ENCODE results near the gene RAB35.

The RAB35 gene

DNA sequence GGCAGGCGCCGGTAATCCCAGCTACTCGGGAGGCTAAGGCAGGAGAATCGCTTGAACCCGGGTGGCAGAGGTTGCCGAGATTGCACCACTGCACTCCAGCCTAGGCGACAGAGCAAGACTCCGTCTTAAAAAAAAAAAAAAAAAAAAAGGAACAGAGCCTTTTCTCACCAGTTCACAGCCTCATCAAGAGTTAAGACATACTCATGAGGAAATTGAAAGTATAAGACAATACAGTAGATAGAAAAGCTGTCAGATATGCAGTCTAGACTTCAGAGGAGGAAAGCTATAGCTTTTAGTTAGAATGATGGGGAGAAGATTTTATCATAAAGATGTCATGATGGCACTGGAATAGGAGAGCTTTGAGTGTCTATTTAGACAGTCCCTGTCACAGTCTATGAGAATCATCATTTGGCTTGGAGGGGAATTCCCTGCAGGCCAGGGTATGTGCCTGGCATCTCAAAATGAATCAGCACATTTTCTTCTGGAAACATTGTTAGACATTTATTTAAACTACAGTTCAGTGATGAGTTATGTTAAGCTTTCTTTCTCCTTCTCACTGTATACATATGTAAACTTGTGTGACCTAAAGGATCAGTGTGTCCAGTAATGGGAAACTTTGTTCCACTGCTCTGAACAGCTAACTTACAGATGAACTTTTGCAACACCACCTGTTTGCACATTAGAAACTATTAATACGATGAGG, 2.9 kb upstream of the RAB35 start:
- Mint-ChIP-seq H3K9me3 (no peaks in the 10 kb centered on the region), H3K27me3 (no peaks in the 10 kb centered on the region), H3K27ac (no peak overlapping the region), H3K4me1 (peaks cover 83% of the 10 kb centered on the region), H3K4me3 (peak overlapping the region; percentile 84 to 87)
- ATAC-seq = peak; percentile 46
- DNase-seq = peak in 1 of 2 donors; percentile 54

DNA sequence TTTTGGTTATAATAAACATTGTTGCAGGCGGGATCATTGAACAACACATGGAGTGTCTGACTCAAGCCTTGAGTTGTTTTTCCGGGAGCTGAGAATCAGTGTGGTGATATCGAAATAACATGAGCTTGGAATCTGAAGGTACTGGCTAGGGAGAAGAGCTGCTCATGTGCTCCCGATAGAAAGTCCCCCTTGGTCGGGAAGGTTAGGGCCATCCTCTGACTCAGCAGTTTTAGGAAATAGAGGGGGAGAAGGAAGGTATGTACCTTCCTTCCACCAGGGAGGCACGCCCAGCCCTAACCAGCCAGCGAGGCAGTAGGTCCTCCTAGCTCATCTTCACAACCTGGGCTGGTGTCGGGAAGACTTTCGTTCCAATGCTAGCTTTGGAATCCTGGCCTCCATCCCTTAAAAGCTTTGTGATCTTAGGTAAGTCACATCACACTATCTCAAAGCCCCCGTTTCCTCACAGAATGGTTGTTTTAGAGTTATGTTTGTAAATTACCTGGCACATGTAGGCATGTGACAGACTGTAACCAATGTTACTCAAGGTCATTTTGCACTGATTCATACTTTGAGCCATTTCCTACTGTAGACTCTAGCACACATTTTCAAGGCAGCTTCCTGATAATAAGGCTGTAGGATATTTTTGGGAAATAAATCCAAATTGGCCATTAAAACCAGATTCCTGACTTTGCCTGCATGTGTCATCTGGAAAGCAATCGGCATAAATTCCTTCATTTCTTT, 1.9 kb upstream of the RAB35 start:
- no peaks in the 10 kb centered on the region for H3K27me3 Mint-ChIP-seq
- no peak overlapping the region for H3K27ac Mint-ChIP-seq
- H3K4me3 Mint-ChIP-seq = peak overlapping the region; percentile 84 to 87
- H3K4me1 Mint-ChIP-seq = peaks cover 77% of the 10 kb centered on the region
- DNase-seq (no peak), ATAC-seq (no peak)
- H3K9me3 Mint-ChIP-seq = no peaks in the 10 kb centered on the region

DNA sequence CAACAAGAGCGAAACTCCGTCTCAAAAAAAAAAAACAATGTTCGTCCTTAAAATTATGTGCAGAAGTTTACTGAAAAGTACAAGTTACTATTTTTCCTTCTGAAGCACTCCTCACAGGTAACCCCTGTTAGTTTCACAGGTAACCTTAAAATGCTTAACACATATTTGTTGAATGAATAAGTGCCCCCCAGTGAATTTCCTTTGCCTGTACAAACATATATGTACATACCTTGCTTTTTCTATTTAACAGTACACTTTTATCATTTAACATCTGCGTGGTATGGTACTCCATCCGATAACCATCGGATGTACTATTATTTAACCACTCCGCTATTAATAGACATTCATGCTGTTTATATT, 1.4 kb upstream of the RAB35 start:
- no peaks in the 10 kb centered on the region for H3K27me3 Mint-ChIP-seq
- H3K27ac Mint-ChIP-seq = peak overlapping the region; percentile 86 to 89
- DNase-seq (no peak), ATAC-seq (no peak)
- no peaks in the 10 kb centered on the region for H3K9me3 Mint-ChIP-seq
- H3K4me3 Mint-ChIP-seq = peak overlapping the region; percentile 84 to 87
- H3K4me1 Mint-ChIP-seq = peaks cover 77% of the 10 kb centered on the region

DNA sequence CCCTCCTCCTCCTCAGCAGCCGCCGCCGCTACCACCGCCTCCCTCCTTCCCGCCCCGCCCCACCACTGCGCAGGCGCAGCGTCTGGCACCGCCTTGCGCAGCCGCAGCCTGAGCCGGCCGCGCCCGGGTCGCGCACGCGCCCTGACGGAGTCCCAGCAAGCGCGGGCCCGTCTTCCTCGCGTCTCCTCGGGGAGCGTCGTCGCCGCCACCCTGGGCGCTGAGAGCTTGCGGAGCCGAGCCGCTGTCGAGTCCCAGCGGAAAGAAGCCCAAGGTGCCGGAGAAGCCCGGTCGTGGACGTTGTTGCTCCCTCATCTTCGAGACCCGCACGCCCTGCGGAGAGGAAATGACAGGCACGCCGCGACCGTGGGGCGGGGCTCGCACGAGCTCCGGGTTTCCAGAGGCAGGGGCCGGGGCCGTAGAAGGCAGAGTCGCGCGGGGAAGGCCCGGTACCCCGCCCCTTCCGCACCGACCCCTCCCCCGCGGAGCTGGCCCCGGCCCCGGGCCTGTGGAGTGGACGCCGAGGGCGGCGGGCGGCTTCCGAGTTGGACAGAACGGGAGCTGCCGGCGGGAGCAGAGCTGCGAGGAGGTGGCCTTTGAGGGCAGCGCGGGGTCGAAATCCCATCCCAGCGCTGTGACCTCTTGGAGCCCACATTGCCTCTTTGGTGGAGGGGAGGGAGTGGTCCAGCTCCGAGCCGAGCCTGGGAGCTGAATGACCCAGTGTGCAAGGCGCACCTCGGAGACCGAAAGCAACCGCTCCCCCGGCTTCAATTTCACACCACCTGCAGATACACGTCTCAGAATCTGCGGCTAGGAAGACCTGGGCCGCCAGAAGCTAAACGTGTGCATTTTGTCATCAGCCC, 469 bp upstream of the RAB35 start:
- H3K9me3 Mint-ChIP-seq = no peaks in the 10 kb centered on the region
- peak overlapping the region; percentile 86 to 89 for H3K27ac Mint-ChIP-seq
- ATAC-seq = peak; percentile 81
- peaks cover 83% of the 10 kb centered on the region for H3K4me1 Mint-ChIP-seq
- H3K4me3 Mint-ChIP-seq = peak overlapping the region; percentile 84 to 87
- DNase-seq = peak; percentile 97
- no peaks in the 10 kb centered on the region for H3K27me3 Mint-ChIP-seq

DNA sequence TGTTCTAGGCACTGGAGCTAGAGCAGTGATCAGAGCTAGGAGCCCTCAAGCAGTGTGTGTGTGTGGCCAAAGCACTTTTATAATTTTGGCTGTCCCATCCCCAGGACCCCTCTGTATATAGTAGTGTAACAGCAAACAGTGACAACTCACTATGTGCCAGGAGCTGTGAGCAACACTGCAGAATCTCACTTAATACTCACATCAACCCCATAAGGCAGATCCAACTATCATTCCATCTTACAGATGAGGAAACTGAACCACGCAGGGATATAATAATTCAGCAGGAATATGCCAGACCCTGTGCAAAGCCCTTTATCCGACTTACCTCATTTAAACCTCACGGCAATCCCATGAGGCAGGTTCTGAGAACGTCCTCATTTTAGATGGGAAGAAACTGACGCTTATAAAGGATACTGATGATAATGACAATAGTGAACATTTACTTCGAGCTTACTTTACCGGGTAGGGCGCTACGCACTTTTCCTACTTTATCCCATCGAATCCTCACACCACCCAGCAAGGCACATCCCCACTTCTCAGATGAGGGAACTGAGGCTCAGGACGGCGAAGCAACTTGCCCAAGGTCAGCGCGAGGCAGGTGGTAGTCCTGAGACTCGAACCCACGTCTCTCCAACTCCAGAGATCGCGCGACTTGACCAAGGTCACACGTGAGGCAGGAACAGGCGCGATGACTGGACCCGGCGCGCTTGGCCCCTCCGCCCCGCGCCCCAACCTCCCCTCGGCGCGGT, 687 bp downstream of the RAB35 start:
- H3K27me3 Mint-ChIP-seq = no peaks in the 10 kb centered on the region
- ATAC-seq (peak; percentile 44), DNase-seq (peak in 1 of 2 donors; percentile 43)
- H3K27ac Mint-ChIP-seq = peak overlapping the region; percentile 63 to 94
- H3K9me3 Mint-ChIP-seq = no peaks in the 10 kb centered on the region
- peaks cover 83% of the 10 kb centered on the region for H3K4me1 Mint-ChIP-seq
- H3K4me3 Mint-ChIP-seq = peak overlapping the region; percentile 99

DNA sequence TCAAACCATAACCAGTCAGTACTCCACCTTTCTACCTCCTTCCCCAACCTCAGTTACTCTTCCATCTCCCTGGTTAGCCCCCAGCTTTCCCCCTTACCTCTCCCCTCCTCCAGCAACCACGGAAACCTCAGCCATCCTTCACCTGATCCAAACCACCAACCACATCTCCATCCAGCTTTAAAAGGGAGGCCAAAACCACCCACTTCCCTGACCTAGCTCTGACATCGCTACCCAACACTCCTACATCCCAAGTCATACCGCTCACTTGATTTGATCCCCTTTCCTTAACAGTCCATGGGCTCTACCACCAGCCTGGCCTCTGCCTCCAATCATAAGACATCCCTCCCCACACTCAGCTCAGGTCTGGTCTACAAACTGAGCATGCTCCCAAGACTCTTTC, 1.5 kb downstream of the RAB35 start:
- H3K4me1 Mint-ChIP-seq = peaks cover 83% of the 10 kb centered on the region
- no peaks in the 10 kb centered on the region for H3K9me3 Mint-ChIP-seq
- ATAC-seq (no peak), DNase-seq (no peak)
- H3K4me3 Mint-ChIP-seq = peak overlapping the region; percentile 99
- no peaks in the 10 kb centered on the region for H3K27me3 Mint-ChIP-seq
- H3K27ac Mint-ChIP-seq = no peak overlapping the region

DNA sequence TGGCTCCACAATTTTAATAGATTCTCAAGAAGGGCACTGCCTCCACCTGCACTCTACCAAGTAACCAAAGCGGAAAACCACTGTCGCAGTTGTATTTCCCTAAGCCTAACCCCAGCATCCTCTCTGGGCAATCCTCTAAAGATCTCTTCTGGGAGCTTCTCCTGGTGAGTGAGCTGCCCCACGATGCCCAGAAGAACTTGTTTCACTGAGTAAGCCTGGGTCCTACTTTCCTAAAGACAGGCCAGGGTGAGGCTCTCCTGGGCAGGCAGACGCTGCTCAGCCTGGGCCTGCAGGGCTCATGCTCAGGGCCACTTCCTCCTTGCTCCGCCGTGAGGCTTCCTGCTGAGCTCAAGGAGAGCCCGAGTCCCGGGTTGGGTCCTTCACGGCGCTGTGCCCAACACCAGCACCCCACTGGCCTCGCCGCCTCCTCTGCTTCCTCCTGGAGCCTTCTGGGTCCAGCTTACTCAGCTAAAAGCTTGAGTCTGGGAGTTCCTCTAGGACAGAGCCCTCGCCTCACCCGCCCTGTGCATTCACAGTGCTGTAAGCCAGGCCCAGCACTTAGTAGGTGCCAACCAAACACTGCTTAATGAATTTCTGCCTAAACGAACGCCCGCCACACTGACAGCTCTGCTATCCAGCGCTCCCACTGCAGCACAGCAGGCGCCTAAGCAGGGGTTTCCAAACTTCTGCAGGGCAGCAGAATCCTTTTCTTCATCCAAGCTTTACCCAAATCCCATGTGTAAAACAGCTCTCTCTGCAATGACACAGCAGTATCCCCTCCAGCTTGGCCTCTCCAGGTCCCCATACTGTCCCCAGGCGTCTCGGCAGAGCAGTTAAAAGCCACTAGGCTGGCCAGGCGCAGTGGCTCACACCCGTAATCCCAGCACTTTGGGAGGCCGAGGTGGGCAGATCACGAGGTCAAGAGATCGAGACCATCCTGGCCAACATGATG, 5.7 kb downstream of the RAB35 start:
- peak; percentile 39 to 45 for DNase-seq
- Mint-ChIP-seq H3K9me3 (no peaks in the 10 kb centered on the region), H3K4me1 (peaks cover 69% of the 10 kb centered on the region), H3K27ac (peak overlapping the region; percentile 59 to 90), H3K27me3 (no peaks in the 10 kb centered on the region), H3K4me3 (peak overlapping the region; percentile 72 to 82)
- peak; percentile 89 for ATAC-seq

DNA sequence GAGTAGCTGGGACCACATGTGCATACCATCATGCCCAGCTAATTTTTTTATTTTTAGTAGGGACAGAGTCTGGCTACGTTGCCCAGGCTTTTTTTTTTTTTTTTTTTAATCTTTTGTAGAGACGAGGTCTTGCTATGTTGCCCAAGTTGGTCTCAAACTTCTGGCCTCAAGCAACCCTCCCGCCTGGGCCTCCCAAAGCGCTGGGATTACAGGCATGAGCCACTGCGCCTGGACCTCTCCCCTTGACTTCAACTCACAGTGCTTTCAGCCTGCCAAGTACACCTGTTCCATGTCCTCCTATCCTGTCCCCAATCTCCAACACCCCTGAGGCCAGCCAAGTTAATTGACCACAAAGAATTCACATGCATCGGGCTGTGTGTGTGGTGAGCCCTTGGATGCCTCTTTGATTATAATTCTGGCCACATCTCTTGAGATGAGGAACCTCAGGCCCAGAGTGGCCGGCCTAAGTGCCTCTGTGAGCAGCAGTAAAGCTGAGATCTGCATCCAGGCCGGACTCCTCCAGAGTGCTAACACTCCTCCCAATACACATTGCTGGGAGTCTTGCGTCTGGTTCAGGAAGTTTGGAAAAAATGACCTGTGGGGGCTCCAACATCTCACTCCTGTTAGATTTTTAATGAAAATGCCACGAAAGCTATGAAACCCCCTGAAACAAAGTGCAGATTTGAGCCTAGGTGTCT, 6.8 kb downstream of the RAB35 start:
- peaks cover 65% of the 10 kb centered on the region for H3K4me1 Mint-ChIP-seq
- DNase-seq (no peak), ATAC-seq (no peak)
- H3K27ac Mint-ChIP-seq = no peak overlapping the region
- H3K9me3 Mint-ChIP-seq = no peaks in the 10 kb centered on the region
- H3K27me3 Mint-ChIP-seq = no peaks in the 10 kb centered on the region
- H3K4me3 Mint-ChIP-seq = peak overlapping the region in 1 of 2 donors; percentile 41

DNA sequence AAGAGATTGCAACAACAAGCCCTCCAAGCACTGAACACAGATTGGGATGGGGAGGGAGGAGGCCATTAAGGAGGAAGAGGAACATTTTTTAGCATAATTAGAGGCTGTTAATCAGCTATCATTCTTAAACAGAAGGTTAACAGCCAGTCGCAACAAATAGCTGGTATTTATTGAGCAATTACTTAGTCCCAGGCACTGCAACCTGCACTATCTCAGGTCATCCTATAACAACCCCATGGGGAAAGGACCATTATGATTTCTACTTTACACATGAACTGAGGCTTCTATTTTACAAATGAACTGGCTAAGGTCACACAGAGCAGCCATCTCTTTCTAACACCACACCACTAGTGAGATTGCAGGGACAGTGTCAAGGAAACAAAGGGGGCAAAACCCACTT, 10.4 kb downstream of the RAB35 start:
- H3K27ac Mint-ChIP-seq = no peak overlapping the region
- no peaks in the 10 kb centered on the region for H3K9me3 Mint-ChIP-seq
- ATAC-seq = no peak
- no peaks in the 10 kb centered on the region for H3K27me3 Mint-ChIP-seq
- peaks cover 55% of the 10 kb centered on the region for H3K4me1 Mint-ChIP-seq
- no peak overlapping the region for H3K4me3 Mint-ChIP-seq
- DNase-seq = no peak

DNA sequence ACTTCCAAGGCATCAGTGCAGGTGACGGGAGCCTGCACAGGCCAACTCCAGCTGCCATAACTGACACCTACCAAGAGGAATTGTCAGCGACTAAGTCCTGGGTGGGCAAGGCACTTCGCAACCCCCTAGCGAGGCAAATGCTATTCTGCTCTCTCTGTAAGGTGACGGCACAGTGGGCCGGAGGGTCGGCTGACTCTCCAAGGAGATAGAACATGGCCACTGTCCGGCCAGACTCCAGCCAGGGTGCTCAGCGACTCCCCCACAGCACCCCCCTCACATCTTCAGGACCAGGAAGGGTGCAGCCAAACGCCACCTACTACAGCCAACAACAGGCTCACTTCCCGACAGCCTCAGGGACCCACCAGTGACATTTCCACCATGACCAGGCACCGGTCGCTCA, 13.2 kb downstream of the RAB35 start:
- no peaks in the 10 kb centered on the region for H3K9me3 Mint-ChIP-seq
- H3K27me3 Mint-ChIP-seq = no peaks in the 10 kb centered on the region
- ATAC-seq = no peak
- no peak for DNase-seq
- H3K4me3 Mint-ChIP-seq = no peak overlapping the region
- H3K4me1 Mint-ChIP-seq = peaks cover 46% of the 10 kb centered on the region
- no peak overlapping the region for H3K27ac Mint-ChIP-seq

DNA sequence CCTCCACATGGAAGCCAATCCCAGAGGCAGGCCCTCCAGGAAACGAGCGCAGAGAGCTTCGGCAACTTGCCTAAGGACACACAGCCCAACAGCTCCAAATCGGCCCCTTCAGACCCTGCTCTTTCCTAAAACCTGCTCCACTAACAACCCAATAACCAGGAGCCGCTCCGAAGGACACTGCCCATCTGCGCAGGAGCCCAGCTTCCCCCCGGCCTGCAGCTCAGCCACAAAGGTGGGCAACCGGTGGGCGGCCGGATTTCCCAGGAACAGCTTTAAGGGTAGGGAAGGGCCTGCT, 13.6 kb downstream of the RAB35 start:
- Mint-ChIP-seq H3K9me3 (no peaks in the 10 kb centered on the region), H3K4me1 (peaks cover 42% of the 10 kb centered on the region), H3K27ac (peak overlapping the region in 1 of 2 donors; percentile 83), H3K4me3 (no peak overlapping the region), H3K27me3 (no peaks in the 10 kb centered on the region)
- ATAC-seq = no peak
- DNase-seq = no peak

DNA sequence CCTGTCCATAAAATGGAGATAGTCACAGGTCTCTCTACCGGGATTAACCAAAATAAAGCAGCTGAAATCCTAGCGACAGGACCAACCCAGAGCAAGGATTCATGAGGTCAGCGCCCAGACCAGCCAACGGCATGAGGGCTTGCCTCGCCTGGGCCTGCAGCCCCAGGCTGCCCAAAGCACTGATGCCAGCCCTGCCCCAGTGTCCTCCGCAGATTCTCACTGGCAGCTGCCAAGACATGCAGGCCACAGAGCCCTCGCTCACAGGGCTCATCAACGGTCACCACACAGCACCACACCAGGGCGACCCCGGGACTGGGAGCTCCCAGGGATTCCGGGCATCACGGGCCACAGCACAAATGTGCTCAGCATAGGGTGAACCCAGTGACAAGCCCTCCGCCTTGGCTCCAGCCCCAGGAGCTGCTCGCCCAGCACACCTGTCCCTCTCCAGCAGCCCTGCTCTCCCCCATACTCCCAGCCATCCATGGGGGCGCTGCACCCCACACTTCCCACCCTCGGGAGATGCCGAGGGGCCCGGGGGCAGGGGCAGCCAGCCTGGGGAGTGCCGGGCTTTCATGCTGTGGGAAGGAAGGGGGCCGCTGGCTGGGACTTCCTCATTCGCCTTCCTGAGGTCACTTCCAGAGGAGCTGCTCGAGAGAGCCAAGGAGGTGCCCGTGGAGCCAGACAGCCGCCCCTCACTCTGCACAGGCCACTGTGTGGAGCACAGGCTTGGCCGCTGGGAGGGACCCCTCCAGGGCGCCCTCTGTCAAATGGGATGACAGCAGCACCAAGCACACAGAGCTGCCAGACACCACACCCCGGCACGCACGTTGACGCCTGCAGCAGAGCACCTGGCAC, 14.1 kb downstream of the RAB35 start:
- H3K4me1 Mint-ChIP-seq = peaks cover 39% of the 10 kb centered on the region
- no peak overlapping the region for H3K4me3 Mint-ChIP-seq
- ATAC-seq (no peak), DNase-seq (no peak)
- H3K9me3 Mint-ChIP-seq = no peaks in the 10 kb centered on the region
- H3K27ac Mint-ChIP-seq = peak overlapping the region in 1 of 2 donors; percentile 90
- no peaks in the 10 kb centered on the region for H3K27me3 Mint-ChIP-seq

DNA sequence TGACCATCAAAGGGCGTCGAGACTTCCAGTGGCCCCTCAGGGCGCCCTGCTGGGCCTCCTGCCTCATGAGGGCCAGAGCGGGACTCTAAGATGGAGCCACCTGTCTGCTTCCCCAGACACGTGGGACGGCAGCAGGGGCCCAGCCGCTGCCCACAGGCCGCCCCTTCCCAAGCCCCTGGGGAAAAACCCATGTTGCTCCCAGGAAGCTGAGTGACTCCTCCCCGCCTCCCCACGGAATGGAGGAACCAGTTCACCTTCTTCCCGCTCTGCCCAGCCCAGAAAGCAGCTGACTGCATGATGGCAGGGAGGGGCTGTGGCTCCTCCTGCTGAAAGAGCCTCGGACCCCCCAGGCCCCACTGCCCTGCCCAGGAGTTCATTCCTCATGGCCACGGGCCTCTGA, 14.9 kb downstream of the RAB35 start:
- no peak for ATAC-seq
- Mint-ChIP-seq H3K9me3 (no peaks in the 10 kb centered on the region), H3K4me3 (peak overlapping the region in 1 of 2 donors; percentile 11), H3K27me3 (no peaks in the 10 kb centered on the region), H3K27ac (peak overlapping the region; percentile 87 to 90), H3K4me1 (peaks cover 39% of the 10 kb centered on the region)
- no peak for DNase-seq
